GM18505 (cell line): ENCODE data around the gene EBF3.

Experiments
- ATAC-seq: cut with Tn5 transposase; IDR thresholded peaks from one replicate; pipeline ENCODE4 v1.9.1; 2021; ENCODE audit not compliant: unreplicated experiment
- POLR2A ChIP-seq: IDR thresholded peaks from 4 replicates; pipeline ENCODE4 v1.6.1; 2011; ENCODE audit warnings: borderline replicate concordance; ENCODE audit not compliant: insufficient read depth, insufficient read length; ENCODE audit errors: extremely low read depth

EBF3 gene

GRCh38 chr10:129978980-129979379 lies 14.9 kb upstream of the EBF3 start:
- ATAC-seq: no peak

GRCh38 chr10:129978322-129978721 lies 14.2 kb upstream of the EBF3 start:
- no peak for ATAC-seq
- TF ChIP-seq POLR2A: no peak

More at GRCh38 chr10:129978980-129979379, 14.9 kb upstream of the EBF3 start:
- no peak for TF ChIP-seq POLR2A

- ATAC-seq: no peak
- no peak for TF ChIP-seq POLR2A
Measured at GRCh38 chr10:129977794-129978193, 13.7 kb upstream of the EBF3 start.

DNA sequence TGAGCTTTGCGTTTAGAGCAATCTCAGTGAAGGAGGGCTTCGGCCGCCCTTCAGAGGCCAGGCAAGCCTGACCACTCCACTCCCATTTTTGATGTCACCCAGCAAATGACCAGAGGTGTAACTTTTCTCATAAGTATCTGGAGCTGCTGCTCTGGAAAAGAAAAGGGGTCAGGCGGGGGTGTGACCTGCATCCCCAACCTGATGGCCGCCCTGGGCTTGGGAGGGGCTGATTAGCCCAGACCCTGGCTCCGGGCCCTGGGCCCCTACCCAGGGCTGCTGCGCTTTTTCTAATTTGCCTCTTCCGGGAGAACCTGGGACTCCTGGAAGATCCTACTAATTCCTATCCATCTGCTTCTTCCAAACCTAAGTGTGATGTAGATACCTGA lies 9.6 kb upstream of the EBF3 start:
- TF ChIP-seq POLR2A: no peak
- ATAC-seq: no peak

GRCh38 chr10:129972966-129973673 lies 9.0 kb upstream of the EBF3 start:
- no peak for ATAC-seq
- TF ChIP-seq POLR2A: no peak

DNA sequence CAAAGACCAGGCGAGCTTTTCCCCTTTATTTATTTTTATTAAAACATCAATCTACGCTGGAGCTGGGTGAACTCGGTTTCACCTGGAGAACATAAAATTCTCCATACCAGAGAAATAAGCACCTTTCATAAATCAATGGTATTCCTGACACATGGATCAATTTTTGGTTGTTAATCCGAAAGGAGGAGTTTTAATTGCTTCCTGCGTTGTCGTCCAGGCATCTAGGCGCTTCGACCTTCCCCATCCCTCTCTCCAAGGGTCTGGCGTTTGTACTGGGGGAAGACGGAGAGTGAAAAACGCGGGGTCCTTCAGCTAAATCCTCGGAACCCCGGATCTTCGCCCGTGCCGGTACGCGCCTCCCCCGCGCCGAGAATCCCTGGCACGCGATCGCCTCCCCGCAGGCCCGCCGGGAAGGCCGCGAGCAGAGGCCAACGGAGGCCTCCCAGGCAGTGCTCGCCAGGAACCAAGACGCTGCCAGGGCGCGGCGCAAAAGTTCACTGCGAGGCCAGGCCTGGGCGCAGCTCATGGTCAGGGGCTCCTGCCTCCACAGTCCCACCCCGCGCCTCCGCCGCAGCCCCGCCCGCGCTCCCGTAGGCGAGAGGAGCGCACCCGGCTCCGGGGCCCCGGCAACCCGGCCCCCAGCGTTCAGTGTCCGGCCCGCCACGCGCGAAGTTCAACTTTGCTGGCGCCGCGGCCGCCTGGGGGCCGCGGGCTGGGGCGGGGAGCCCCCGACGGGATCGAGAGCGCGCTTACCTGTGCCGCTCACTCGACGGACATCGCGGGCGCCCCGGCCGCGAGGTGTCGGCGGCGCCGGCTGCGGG lies 8.3 kb upstream of the EBF3 start:
- no peak for TF ChIP-seq POLR2A
- ATAC-seq: no peak

DNA sequence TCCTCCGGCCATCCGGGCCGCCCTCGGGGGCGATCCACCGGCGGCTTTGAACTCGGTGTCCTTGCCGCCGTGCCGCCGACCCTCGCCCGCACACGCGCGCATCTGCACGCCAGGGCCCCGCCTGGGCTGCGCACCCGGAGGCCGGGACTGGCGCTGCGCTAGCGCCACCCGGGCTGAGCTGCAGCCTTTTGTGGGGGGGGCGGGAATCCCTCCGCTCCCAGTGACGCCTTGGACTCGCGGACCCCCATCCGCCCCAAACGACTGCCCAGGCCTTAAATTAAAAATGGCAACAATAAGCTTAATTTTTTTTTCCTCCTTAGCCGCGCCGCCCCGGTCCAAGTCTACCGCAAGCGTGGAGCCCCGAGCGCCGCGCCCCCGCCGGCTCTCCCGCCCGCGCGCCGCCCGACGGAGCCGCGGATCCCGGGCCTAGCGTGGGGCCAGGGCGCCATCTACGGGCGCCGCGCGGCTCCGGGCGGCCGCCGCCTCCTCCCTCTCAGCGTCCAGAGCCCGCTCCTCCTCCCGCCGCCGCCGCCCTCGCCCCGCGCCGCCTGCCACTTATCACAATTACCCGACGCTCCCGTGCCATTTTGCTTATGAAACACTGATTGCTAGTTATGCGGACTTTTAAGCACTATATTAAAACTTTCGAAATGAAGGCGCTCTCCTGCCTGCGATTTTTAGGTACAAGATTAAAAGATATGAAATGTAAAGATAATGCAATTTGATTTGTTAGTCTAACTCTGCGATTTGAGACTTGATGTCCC lies 7.5 kb upstream of the EBF3 start:
- no peak for TF ChIP-seq POLR2A
- ATAC-seq: peak; percentile 76

DNA sequence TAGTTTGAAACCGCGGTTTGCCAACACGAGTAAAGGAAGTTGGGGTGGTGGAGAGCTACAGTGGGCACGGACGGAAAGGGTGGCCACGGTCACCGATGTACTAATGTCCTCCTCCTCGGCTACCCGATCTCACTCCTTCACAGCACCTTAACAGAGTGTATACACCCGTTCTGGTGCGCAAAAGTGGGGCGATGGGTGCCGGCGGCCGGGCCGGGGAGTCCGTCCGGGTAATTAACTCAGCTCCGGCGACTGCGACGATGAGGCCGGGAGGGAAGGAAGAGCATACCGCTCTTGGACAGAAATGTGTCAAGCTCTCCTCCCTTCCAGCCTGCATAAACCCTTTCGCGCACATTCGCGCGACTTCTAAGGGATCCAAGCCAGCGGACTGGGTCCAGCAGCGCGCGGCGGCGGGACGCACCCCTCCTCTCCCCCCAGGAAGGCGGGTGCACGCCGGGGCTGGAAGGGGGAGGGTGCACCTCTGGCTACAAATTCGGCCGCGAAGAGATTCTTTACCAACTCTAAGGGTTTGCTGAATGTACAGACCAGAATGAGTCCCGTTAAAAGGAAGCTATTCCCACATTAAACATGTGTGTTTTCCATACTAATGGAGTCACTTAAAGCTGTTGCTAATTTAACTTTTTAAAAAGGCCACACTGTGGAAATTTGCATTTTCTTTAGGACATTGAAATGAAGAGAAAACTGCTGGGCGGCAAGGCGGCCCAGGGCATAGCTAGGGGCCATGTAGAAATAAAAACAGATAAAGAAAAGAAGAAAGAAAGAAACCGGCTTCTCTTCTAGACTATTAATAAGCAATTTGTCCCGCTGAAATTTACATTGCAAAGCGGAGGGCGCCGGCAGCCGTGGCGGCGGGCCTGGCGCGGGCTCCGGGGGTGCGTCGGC lies 6.6 kb upstream of the EBF3 start:
- TF ChIP-seq POLR2A: no peak
- ATAC-seq: no peak

- no peak for ATAC-seq
- TF ChIP-seq POLR2A: no peak
Measured at GRCh38 chr10:129969911-129970464, 5.9 kb upstream of the EBF3 start.

- no peak for ATAC-seq
- no peak for TF ChIP-seq POLR2A
Measured at GRCh38 chr10:129969184-129969910, 5.3 kb upstream of the EBF3 start.

- no peak for ATAC-seq
- no peak for TF ChIP-seq POLR2A
Measured at GRCh38 chr10:129968853-129969183, 4.7 kb upstream of the EBF3 start.
